Upper lobe of left lung (tissue), 6 donors: Measurements from ENCODE around the gene RAD23B. TPM values are rescaled to one million over a fixed set of nuclear protein-coding genes. Genes with fewer than 3 reads are reported as not detected.
A peak's percentile ranks its signal among the peaks of the same experiment; 100 is the strongest.

ENCODE experiments used
- ATAC-seq, 2 donors: fragments of 200-7000 bp; cut with Tn5 transposase; one replicate each; pipeline ENCODE4 v1.9.1; 2022; ENCODE audit warnings: mild to moderate bottlenecking in 2 of 2, moderate library complexity in 2 of 2; ENCODE audit not compliant: low FRiP score in 2 of 2
- DNase-seq, 2 donors: peaks; one replicate each; pipeline ENCODE4 v3.0.0-alpha.2; 2019 to 2020
- H3K27ac ChIP-seq, 4 donors: fragments of 200-600 bp; sonication (generic); one replicate each; pipeline ENCODE4 v1.5.1; 2016 to 2019
- H3K27me3 ChIP-seq, 4 donors: fragments of 200-600 bp; sonication (generic); one replicate each; pipeline ENCODE4 v1.5.1; 2017 to 2019
- H3K36me3 ChIP-seq, 4 donors: fragments of 200-600 bp; sonication (generic); one replicate each; pipeline ENCODE4 v1.5.1; 2016 to 2019
- H3K4me1 ChIP-seq, 4 donors: fragments of 200-600 bp; sonication (generic); one replicate each; pipeline ENCODE4 v1.5.1; 2018 to 2019
- H3K4me3 ChIP-seq, 4 donors: fragments of 200-600 bp; sonication (generic); one replicate each; pipeline ENCODE4 v1.5.1; 2017 to 2019; ENCODE audit warnings: mild to moderate bottlenecking in 2 of 4, moderate library complexity in 1 of 4
- H3K9me3 ChIP-seq, 4 donors: fragments of 200-600 bp; sonication (generic); one replicate each; pipeline ENCODE4 v1.5.1; 2018 to 2019
- EP300 ChIP-seq, 4 donors: sonication (generic); formaldehyde crosslinking; IDR thresholded peaks; one replicate each; pipeline ENCODE4 v1.5.1; 2017; ENCODE audit warnings: antibody characterized with exemption in 4 of 4, control low read depth in 2 of 4
- POLR2A ChIP-seq, 4 donors: fragments of 450-650 bp; IDR thresholded peaks; one replicate each; pipeline ENCODE4 v1.5.1; 2016 to 2017; ENCODE audit warnings: antibody characterized with exemption in 4 of 4, mild to moderate bottlenecking in 2 of 4
- POLR2AphosphoS5 ChIP-seq, 2 donors: sonication (generic); formaldehyde crosslinking; IDR thresholded peaks; one replicate each; pipeline ENCODE4 v1.5.1; 2017; ENCODE audit warnings: antibody characterized with exemption in 2 of 2
- WGBS, 2 donors: methylation state at CpG; one replicate each; pipeline ENCODE4 v1.1.5; 2017 to 2018; 5-methylcytosine and 5-hydroxymethylcytosine counted together
- total RNA-seq, 6 donors: library from RNA; depleted of rRNA in 4 of 6; stranded (reverse); fragments of >200 nt in 4 of 6; gene quantifications; one replicate each; pipeline versions ENCODE4 v1.1.0 to v1.2.1, GENCODE V29; 2016 to 2021
- TF ChIP-seq, protein P1 (sequence below), 6 experiments: fragments of 450-650 bp in 4 of 6; fragments of 200-600 bp in 2 of 6; sonication (generic) in 2 of 6; IDR thresholded peaks; one replicate each; pipeline ENCODE4 v1.5.1; 2016 to 2019; ENCODE audit warnings: antibody characterized with exemption in 6 of 6
- donor health status: DM: no; HTN: no; CAD: no; lungs with moderate emphysema.
- donor health status: DM: no; HTN: yes; CAD: no; lungs with severe emphysema.

RAD23B gene
- total RNA-seq, 6 donors from 2014 or later = 33.5 to 107 (median 73.1) TPM

DNA sequence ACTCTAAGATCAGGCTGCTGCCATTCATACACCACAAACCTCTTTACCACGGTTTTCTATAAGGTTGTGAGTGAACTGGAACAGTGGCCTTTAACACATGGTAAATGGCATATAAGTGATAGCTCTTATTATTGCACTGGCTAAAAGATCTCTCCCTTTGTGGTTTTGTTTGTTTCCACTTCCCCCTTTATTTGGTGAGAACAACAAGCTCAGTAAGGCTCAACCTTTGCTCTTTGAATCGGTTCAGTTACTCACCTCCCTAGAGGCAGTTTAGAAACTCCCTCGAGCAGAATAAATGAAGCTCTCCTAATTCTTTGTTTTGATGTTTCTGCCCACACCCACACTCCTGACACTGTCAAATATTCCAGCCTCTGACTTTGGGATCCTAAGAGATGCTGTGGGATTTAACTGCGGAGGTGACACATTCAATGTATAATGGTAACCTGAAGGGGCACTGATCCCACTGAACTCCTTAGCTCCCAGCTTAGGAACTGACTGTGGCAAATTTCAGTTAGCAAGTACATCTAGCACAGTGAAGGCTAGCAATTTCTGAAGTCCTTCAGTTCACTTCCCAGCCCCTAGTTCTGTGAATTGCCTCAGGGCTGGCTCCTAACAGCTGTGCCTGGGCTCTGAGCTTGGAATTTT is 22.5 kb upstream of the RAD23B start:
- Histone ChIP-seq H3K4me1 (no peaks in the 10 kb centered on the region), H3K36me3 (no peaks in the 10 kb centered on the region), H3K27ac (no peak overlapping the region), H3K27me3 (no peaks in the 10 kb centered on the region), H3K9me3 (no peaks in the 10 kb centered on the region), H3K4me3 (no peak overlapping the region)
- 49 to 59% methylated on average over 4 of the region's 4 CpGs for WGBS, 2 donors
- TF ChIP-seq POLR2A (IDR thresholded peaks at IDR 0.05) (no peak), POLR2AphosphoS5 (IDR thresholded peaks at IDR 0.05) (no peak), EP300 (IDR thresholded peaks at IDR 0.05) (no peak)
- TF ChIP-seq, protein P1, sequence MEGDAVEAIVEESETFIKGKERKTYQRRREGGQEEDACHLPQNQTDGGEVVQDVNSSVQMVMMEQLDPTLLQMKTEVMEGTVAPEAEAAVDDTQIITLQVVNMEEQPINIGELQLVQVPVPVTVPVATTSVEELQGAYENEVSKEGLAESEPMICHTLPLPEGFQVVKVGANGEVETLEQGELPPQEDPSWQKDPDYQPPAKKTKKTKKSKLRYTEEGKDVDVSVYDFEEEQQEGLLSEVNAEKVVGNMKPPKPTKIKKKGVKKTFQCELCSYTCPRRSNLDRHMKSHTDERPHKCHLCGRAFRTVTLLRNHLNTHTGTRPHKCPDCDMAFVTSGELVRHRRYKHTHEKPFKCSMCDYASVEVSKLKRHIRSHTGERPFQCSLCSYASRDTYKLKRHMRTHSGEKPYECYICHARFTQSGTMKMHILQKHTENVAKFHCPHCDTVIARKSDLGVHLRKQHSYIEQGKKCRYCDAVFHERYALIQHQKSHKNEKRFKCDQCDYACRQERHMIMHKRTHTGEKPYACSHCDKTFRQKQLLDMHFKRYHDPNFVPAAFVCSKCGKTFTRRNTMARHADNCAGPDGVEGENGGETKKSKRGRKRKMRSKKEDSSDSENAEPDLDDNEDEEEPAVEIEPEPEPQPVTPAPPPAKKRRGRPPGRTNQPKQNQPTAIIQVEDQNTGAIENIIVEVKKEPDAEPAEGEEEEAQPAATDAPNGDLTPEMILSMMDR (IDR thresholded peaks at IDR 0.05) = no peak
- DNase-seq = no peak
- ATAC-seq = peak in 1 of 2 donors; percentile 19

DNA sequence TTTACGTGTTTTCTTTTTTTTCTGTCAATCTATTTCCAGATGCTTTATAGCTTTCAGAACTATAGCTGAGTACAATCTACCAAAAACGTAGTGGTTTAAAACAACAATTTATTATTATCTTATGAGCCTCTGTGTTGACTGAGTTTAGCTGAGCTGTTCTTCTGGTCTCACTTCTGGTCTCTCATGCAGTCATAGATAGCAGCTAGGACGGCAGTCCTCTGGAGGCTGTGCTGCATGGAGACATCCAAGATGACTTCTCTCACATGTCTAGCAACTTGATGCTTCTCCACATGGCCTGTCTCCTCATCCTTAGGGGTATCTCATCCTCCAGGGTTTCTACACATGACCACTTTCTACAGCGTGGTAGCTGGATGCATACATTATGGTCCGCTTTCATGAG is 22.0 kb upstream of the RAD23B start:
- 84 to 86% methylated on average over 5 of the region's 5 CpGs for WGBS, 2 donors
- no peak for DNase-seq
- no peaks in the 10 kb centered on the region for H3K36me3 ChIP-seq
- H3K9me3 ChIP-seq = no peaks in the 10 kb centered on the region
- H3K4me3 ChIP-seq = no peak overlapping the region
- no peaks in the 10 kb centered on the region for H3K27me3 ChIP-seq
- H3K4me1 ChIP-seq = no peaks in the 10 kb centered on the region
- no peak for ATAC-seq
- TF ChIP-seq POLR2AphosphoS5 (IDR thresholded peaks at IDR 0.05) (no peak), EP300 (IDR thresholded peaks at IDR 0.05) (no peak), POLR2A (IDR thresholded peaks at IDR 0.05) (no peak)
- TF ChIP-seq, protein P1 (IDR thresholded peaks at IDR 0.05) = no peak
- no peak overlapping the region for H3K27ac ChIP-seq

DNA sequence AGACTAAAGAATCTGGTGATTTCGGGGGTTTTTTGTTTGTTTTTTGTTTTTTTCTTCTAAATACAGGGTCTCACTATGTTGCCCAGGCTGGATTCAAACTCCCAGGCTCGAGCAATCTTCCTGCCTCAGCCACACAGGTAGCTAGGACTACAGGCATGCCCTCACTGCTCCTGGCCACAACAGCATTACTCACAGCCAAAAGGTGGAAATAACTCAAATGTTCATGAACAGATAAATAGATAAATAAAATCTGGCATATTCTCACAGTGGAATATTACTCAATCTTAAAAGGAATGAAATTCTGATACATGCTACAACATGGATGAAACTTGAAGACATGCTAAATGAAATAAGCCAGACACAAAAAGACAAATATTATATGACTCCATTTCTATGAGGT is 19.8 kb upstream of the RAD23B start:
- ATAC-seq = no peak
- Histone ChIP-seq H3K27ac (no peak overlapping the region), H3K27me3 (no peaks in the 10 kb centered on the region), H3K4me3 (no peak overlapping the region), H3K36me3 (no peaks in the 10 kb centered on the region), H3K9me3 (no peaks in the 10 kb centered on the region), H3K4me1 (no peaks in the 10 kb centered on the region)
- WGBS, 2 donors = 73 to 83% methylated on average over 2 of the region's 2 CpGs
- no peak for DNase-seq
- TF ChIP-seq EP300 (IDR thresholded peaks at IDR 0.05) (no peak), POLR2A (IDR thresholded peaks at IDR 0.05) (no peak), POLR2AphosphoS5 (IDR thresholded peaks at IDR 0.05) (no peak)
- TF ChIP-seq, protein P1 (IDR thresholded peaks at IDR 0.05) = no peak

DNA sequence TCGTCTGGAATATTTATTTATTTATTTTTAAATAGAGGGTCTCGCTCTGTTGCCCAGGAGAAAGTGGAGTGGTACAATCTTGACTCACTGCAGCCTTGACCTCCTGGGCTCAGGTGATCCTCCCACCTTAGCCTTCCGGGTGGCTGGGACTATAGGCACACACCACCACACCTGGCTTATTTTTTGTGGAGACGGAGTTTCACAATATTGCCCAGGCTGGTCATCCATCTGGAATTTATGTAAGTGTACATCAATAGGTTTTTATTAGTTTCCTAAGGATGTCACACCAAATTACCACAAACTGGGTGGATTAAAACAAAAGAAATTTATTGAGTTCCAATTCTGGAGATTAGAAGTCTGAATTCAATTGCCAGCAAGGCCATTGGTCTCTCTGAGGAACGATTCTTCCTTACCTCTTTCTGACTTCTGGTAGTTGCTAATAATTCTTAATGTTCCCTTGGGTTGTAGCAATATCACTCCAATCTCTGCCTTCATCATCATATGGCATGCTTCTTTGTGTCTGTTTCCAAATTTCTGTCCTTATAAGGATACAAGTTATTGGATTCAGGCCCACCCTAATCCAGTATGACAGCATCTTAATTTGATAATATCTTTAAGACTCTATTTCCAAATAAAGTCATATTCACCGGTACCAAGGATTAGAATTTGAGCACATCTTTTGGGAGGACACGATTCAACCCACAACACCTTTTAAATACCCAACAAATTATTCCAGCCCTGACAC is 16.3 kb upstream of the RAD23B start:
- Histone ChIP-seq H3K27ac (no peak overlapping the region), H3K4me1 (peaks cover 0 to 11% (median 6%) of the 10 kb centered on the region in 4 donors), H3K4me3 (no peak overlapping the region), H3K36me3 (no peaks in the 10 kb centered on the region), H3K27me3 (no peaks in the 10 kb centered on the region), H3K9me3 (no peaks in the 10 kb centered on the region)
- ATAC-seq = peak in 1 of 2 donors; percentile 14
- WGBS, 2 donors = 87 to 89% methylated on average over 7 of the region's 7 CpGs
- TF ChIP-seq POLR2A (IDR thresholded peaks at IDR 0.05) (no peak), POLR2AphosphoS5 (IDR thresholded peaks at IDR 0.05) (no peak), EP300 (IDR thresholded peaks at IDR 0.05) (no peak)
- TF ChIP-seq, protein P1 (IDR thresholded peaks at IDR 0.05) = no peak
- no peak for DNase-seq
